H1 (cell line): ENCODE measurements around the gene METAP1D. TPM values are rescaled to one million over a fixed set of nuclear protein-coding genes. Genes with fewer than 3 reads are reported as not detected.

Source experiments
- RBBP5 ChIP-seq: IDR thresholded peaks from 2 replicates; pipeline ENCODE4 v1.7.1; 2012; ENCODE audit warnings: low read depth, mild to moderate bottlenecking, inconsistent platforms, low read length, moderate library complexity, borderline replicate concordance
- polyA plus RNA-seq, 7 experiments: library from polyadenylated mRNA; depleted of rRNA in 3 of 7; stranded (reverse) in 5 of 7; unstranded in 2 of 7; fragments of >200 nt in 5 of 7; fragments of 200-250 nt in 2 of 7; gene quantifications; 1 replicate in 5 of 7; 2 replicates in 1 of 7; 4 replicates in 1 of 7; pipeline versions ENCODE4 v1.2.1 to v1.2.3, GENCODE V29; 2011 to 2013; ENCODE audit warnings: missing spikeins in 2 of 7, mixed read lengths in 2 of 7
- total RNA-seq: library from RNA; stranded (reverse); fragmentation: NEBNext Ultra II Directional; extraction: Animal tissue kit (Norgen Biotek cat#: 25700); gene quantifications from 2 replicates; pipeline ENCODE4 v1.2.1, GENCODE V29; 2021
- TF ChIP-seq, protein P1 (sequence below): fragments of 300-600 bp; sonication (generic); IDR thresholded peaks from 2 replicates; pipeline ENCODE4 v1.7.1; 2012; ENCODE audit warnings: low read length, moderate library complexity, mild to moderate bottlenecking, inconsistent platforms; ENCODE audit not compliant: insufficient replicate concordance

Gene METAP1D
- total and polyA plus RNA-seq, 2 of the 8 experiments (the other 6 are each of a cell fraction or from before 2014, with no cell fraction given) = 3.9 to 6.2 TPM

DNA sequence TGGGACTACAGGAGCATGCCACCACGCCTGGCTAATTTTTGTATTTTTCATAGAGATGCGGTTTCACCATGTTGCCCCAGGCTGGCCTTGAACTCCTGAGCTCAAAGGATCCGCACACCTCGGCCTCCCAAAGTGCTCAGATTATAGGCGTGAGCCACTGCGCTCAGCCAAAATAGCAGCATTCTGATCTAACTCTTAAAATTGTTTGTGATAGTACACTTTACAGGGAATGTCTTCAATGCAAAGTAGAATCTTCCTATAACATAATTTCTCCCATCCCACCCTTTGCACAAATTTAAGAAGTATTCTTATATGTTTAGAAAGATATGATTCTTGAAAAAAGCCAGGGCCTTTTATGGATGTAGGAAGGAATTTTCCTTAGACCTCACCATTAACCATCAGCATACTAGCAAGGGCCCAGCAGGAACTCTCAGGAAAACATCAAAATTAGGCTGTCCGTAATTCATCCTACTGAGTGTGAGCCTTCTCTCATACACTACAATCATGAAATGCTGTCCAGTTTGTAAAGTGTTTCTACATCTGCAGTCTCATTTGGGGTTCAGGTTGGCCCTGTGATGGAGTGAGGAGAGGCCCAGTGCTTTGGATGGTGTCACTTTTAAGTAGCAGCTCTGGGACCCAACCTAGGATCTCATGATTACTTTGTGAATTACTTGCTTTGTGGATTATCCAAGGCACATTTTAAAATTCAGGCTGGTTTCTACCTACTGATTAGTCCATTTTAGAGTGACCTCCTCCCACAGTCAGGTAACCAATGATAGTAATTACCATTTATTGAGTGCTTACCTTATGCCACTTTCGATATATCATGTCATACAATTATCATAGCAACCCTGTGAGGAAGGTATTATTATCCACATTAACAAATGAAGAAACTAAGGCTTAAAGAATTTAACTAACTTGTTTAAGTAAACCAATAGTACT lies 48.1 kb downstream of the METAP1D start (continued):
- TF ChIP-seq, protein P1, sequence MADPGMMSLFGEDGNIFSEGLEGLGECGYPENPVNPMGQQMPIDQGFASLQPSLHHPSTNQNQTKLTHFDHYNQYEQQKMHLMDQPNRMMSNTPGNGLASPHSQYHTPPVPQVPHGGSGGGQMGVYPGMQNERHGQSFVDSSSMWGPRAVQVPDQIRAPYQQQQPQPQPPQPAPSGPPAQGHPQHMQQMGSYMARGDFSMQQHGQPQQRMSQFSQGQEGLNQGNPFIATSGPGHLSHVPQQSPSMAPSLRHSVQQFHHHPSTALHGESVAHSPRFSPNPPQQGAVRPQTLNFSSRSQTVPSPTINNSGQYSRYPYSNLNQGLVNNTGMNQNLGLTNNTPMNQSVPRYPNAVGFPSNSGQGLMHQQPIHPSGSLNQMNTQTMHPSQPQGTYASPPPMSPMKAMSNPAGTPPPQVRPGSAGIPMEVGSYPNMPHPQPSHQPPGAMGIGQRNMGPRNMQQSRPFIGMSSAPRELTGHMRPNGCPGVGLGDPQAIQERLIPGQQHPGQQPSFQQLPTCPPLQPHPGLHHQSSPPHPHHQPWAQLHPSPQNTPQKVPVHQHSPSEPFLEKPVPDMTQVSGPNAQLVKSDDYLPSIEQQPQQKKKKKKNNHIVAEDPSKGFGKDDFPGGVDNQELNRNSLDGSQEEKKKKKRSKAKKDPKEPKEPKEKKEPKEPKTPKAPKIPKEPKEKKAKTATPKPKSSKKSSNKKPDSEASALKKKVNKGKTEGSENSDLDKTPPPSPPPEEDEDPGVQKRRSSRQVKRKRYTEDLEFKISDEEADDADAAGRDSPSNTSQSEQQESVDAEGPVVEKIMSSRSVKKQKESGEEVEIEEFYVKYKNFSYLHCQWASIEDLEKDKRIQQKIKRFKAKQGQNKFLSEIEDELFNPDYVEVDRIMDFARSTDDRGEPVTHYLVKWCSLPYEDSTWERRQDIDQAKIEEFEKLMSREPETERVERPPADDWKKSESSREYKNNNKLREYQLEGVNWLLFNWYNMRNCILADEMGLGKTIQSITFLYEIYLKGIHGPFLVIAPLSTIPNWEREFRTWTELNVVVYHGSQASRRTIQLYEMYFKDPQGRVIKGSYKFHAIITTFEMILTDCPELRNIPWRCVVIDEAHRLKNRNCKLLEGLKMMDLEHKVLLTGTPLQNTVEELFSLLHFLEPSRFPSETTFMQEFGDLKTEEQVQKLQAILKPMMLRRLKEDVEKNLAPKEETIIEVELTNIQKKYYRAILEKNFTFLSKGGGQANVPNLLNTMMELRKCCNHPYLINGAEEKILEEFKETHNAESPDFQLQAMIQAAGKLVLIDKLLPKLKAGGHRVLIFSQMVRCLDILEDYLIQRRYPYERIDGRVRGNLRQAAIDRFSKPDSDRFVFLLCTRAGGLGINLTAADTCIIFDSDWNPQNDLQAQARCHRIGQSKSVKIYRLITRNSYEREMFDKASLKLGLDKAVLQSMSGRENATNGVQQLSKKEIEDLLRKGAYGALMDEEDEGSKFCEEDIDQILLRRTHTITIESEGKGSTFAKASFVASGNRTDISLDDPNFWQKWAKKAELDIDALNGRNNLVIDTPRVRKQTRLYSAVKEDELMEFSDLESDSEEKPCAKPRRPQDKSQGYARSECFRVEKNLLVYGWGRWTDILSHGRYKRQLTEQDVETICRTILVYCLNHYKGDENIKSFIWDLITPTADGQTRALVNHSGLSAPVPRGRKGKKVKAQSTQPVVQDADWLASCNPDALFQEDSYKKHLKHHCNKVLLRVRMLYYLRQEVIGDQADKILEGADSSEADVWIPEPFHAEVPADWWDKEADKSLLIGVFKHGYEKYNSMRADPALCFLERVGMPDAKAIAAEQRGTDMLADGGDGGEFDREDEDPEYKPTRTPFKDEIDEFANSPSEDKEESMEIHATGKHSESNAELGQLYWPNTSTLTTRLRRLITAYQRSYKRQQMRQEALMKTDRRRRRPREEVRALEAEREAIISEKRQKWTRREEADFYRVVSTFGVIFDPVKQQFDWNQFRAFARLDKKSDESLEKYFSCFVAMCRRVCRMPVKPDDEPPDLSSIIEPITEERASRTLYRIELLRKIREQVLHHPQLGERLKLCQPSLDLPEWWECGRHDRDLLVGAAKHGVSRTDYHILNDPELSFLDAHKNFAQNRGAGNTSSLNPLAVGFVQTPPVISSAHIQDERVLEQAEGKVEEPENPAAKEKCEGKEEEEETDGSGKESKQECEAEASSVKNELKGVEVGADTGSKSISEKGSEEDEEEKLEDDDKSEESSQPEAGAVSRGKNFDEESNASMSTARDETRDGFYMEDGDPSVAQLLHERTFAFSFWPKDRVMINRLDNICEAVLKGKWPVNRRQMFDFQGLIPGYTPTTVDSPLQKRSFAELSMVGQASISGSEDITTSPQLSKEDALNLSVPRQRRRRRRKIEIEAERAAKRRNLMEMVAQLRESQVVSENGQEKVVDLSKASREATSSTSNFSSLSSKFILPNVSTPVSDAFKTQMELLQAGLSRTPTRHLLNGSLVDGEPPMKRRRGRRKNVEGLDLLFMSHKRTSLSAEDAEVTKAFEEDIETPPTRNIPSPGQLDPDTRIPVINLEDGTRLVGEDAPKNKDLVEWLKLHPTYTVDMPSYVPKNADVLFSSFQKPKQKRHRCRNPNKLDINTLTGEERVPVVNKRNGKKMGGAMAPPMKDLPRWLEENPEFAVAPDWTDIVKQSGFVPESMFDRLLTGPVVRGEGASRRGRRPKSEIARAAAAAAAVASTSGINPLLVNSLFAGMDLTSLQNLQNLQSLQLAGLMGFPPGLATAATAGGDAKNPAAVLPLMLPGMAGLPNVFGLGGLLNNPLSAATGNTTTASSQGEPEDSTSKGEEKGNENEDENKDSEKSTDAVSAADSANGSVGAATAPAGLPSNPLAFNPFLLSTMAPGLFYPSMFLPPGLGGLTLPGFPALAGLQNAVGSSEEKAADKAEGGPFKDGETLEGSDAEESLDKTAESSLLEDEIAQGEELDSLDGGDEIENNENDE = no peak
- no peak for TF ChIP-seq RBBP5
